Loucy (cell line): ENCODE data around the gene SLC50A1.

Experiments
- H2AFZ ChIP-seq: fragments of 200-600 bp; sonication (generic); 2 replicates; pipeline ENCODE4 v1.6.0; 2016; ENCODE audit warnings: antibody characterized with exemption, mild to moderate bottlenecking, low read length, moderate library complexity
- H3F3A ChIP-seq: fragments of 200-600 bp; 2 replicates; pipeline ENCODE4 v1.6.0; 2016; ENCODE audit warnings: antibody characterized with exemption, low read depth, mild to moderate bottlenecking
- H3K27me3 ChIP-seq: fragments of 200-600 bp; sonication (generic); 2 replicates; pipeline ENCODE4 v1.6.1; 2014; ENCODE audit warnings: low read length, mild to moderate bottlenecking; ENCODE audit not compliant: insufficient read depth, poor library complexity, severe bottlenecking
- H3K36me3 ChIP-seq: fragments of 200-600 bp; sonication (generic); 2 replicates; pipeline ENCODE4 v1.6.1; 2016; ENCODE audit warnings: low read length; ENCODE audit not compliant: insufficient read depth
- H3K4me1 ChIP-seq: fragments of 200-600 bp; sonication (generic); 2 replicates; pipeline ENCODE4 v1.5.1; 2014; ENCODE audit warnings: low read length, mild to moderate bottlenecking; ENCODE audit not compliant: insufficient read depth, poor library complexity, severe bottlenecking
- H3K4me2 ChIP-seq: fragments of 200-600 bp; sonication (generic); 2 replicates; pipeline ENCODE4 v1.6.0; 2014; ENCODE audit warnings: antibody characterized with exemption, low read length, low read depth, mild to moderate bottlenecking; ENCODE audit not compliant: poor library complexity, severe bottlenecking
- H3K4me3 ChIP-seq: fragments of 200-600 bp; sonication (generic); 2 replicates; pipeline ENCODE4 v1.5.1; 2014; ENCODE audit warnings: low read length, mild to moderate bottlenecking, mixed read lengths; ENCODE audit not compliant: poor library complexity, severe bottlenecking
- H3K79me2 ChIP-seq: fragments of 200-600 bp; sonication (generic); 2 replicates; pipeline ENCODE4 v1.6.1; 2014; ENCODE audit warnings: low read length; ENCODE audit not compliant: insufficient read depth
- H3K9ac ChIP-seq: fragments of 200-600 bp; sonication (generic); 2 replicates; pipeline ENCODE4 v1.6.0; 2014; ENCODE audit warnings: mild to moderate bottlenecking, low read depth, low read length, moderate library complexity; ENCODE audit not compliant: poor library complexity, severe bottlenecking
- H3K9me2 ChIP-seq: fragments of 200-600 bp; sonication (generic); replicated peaks from 2 replicates; pipeline ENCODE4 v1.6.1; 2016; ENCODE audit warnings: low read depth, low read length, mixed read lengths
- H3K9me3 ChIP-seq: fragments of 200-600 bp; sonication (generic); 2 replicates; pipeline ENCODE4 v1.6.1; 2014; ENCODE audit warnings: mild to moderate bottlenecking, antibody characterized with exemption, low read length, low read depth; ENCODE audit not compliant: insufficient read depth
- H4K20me1 ChIP-seq: fragments of 200-600 bp; sonication (generic); 2 replicates; pipeline ENCODE4 v1.6.0; 2014; ENCODE audit warnings: antibody characterized with exemption, low read length, mild to moderate bottlenecking; ENCODE audit not compliant: insufficient read depth, poor library complexity, severe bottlenecking
- EZH2phosphoT487 ChIP-seq: fragments of 200-600 bp; IDR thresholded peaks from 2 replicates; pipeline ENCODE4 v1.6.1; 2018; ENCODE audit warnings: antibody characterized with exemption, mild to moderate bottlenecking, moderate library complexity, borderline replicate concordance
- TF ChIP-seq, protein P1 (sequence below): fragments of 200-600 bp; sonication (generic); conservative IDR thresholded peaks from 2 replicates; pipeline ENCODE4 v1.5.1; 2014; ENCODE audit warnings: mild to moderate bottlenecking, antibody characterized with exemption, low read length

SLC50A1 gene

DNA sequence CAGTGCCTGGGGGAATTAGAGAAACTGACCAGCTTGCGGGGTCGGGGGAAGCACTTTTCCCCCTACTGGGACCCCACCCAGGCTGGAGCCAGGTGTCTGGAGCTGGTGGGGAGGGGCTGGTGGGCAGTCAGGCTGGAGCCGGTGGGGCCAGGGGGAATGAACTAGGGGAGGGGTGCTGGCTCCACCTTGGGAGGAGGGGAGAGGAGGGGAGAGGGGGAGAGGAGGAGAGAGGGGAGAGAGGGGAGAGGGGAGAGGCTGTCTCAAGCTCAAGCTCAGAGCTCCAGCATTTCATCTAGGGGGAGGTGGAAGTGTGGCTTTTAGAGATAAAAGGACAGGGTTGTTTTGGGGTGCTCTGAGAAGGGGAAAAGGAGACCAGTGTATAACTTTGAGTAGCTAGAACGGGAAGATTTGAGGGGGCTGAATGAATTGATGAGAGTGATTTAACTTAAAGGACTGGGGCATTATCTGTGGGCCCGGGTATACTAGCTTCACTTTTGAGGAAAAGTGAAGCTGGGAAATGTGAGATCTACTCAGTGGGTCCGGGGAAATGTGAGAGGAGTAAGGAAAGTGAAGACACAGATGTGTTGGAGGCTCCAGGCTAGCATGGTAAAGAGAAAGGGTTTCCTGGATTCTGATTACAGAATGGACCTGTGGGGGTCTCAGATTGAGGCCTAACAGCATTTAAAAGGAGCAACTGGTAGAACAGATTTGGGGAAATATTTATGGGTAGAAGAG lies 5.2 kb upstream of the SLC50A1 start:
- Histone ChIP-seq H3F3A (no peaks in the 10 kb centered on the region), H4K20me1 (no peaks in the 10 kb centered on the region), H3K4me3 (no peak overlapping the region), H3K4me1 (peaks cover 33% of the 10 kb centered on the region), H3K27me3 (peaks cover 19% of the 10 kb centered on the region), H3K9me2 (no peaks in the 10 kb centered on the region), H3K36me3 (no peaks in the 10 kb centered on the region), H3K4me2 (no peak overlapping the region), H3K9ac (no peak overlapping the region), H3K79me2 (peaks cover 8% of the 10 kb centered on the region; the same call in 1 of the 2 replicates), H2AFZ (no peak overlapping the region), H3K9me3 (no peaks in the 10 kb centered on the region)
- TF ChIP-seq, protein P1, sequence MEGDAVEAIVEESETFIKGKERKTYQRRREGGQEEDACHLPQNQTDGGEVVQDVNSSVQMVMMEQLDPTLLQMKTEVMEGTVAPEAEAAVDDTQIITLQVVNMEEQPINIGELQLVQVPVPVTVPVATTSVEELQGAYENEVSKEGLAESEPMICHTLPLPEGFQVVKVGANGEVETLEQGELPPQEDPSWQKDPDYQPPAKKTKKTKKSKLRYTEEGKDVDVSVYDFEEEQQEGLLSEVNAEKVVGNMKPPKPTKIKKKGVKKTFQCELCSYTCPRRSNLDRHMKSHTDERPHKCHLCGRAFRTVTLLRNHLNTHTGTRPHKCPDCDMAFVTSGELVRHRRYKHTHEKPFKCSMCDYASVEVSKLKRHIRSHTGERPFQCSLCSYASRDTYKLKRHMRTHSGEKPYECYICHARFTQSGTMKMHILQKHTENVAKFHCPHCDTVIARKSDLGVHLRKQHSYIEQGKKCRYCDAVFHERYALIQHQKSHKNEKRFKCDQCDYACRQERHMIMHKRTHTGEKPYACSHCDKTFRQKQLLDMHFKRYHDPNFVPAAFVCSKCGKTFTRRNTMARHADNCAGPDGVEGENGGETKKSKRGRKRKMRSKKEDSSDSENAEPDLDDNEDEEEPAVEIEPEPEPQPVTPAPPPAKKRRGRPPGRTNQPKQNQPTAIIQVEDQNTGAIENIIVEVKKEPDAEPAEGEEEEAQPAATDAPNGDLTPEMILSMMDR, result no peak
- no peak for TF ChIP-seq EZH2phosphoT487

DNA sequence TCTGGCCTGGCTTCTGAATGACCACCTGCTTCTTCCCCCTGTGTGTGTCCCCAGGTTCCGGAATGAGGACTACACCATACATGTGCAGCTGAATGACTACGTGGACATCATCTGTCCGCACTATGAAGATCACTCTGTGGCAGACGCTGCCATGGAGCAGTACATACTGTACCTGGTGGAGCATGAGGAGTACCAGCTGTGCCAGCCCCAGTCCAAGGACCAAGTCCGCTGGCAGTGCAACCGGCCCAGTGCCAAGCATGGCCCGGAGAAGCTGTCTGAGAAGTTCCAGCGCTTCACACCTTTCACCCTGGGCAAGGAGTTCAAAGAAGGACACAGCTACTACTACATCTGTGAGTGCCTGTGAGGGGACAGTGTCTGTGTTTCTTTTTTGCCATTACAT lies 4.4 kb upstream of the SLC50A1 start:
- Histone ChIP-seq H3K9me2 (no peaks in the 10 kb centered on the region), H2AFZ (no peak overlapping the region), H3K4me2 (no peak overlapping the region), H3K9me3 (no peaks in the 10 kb centered on the region), H3F3A (no peaks in the 10 kb centered on the region), H3K27me3 (peaks cover 19% of the 10 kb centered on the region), H3K4me3 (no peak overlapping the region), H3K79me2 (peaks cover 8% of the 10 kb centered on the region; the same call in 1 of the 2 replicates), H3K36me3 (no peaks in the 10 kb centered on the region), H3K4me1 (peaks cover 33% of the 10 kb centered on the region), H4K20me1 (no peaks in the 10 kb centered on the region), H3K9ac (no peak overlapping the region)
- TF ChIP-seq, protein P1, result no peak
- TF ChIP-seq EZH2phosphoT487, result no peak

DNA sequence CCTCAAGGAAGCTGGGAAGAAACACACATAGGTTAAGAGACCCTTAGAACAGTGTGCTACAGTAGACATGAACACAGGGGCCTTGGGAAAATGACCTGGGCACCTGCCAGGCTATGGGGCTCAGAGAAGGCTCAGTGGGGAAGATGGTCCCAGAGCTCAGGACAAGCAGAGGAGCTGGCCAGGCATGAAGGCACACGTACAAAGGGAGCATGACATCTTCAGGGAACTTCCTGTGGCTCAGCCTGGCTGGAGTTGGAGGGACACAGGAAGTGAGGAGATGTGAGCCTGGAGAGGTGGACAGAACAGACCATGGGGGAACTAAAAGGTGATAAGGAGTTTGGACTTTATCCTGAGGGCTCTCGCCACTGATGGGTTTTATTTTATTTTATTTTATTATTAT lies 3.8 kb upstream of the SLC50A1 start:
- Histone ChIP-seq H3K79me2 (peaks cover 10% of the 10 kb centered on the region; the same call in 1 of the 2 replicates), H3K4me1 (peaks cover 33% of the 10 kb centered on the region)

More for the DNA sequence above, 3.8 kb upstream of the SLC50A1 start:
- TF ChIP-seq EZH2phosphoT487, result no peak
- TF ChIP-seq, protein P1, result no peak
- no peak overlapping the region for H3K9ac ChIP-seq
- H3K27me3 ChIP-seq, result peaks cover 15% of the 10 kb centered on the region
- no peaks in the 10 kb centered on the region for H3K36me3 ChIP-seq
- peaks cover 2% of the 10 kb centered on the region for H4K20me1 ChIP-seq
- no peak overlapping the region for H3K4me3 ChIP-seq
- H3K4me2 ChIP-seq, result no peak overlapping the region
- H3F3A ChIP-seq, result no peaks in the 10 kb centered on the region
- H3K9me2 ChIP-seq, result no peaks in the 10 kb centered on the region
- H3K9me3 ChIP-seq, result no peaks in the 10 kb centered on the region
- no peak overlapping the region for H2AFZ ChIP-seq
